HepG2 (cell line): ENCODE results near the gene PXMP4. TPM values are rescaled to one million over a fixed set of nuclear protein-coding genes. Genes with fewer than 3 reads are reported as not detected.

Experiments
- ARNTL ChIP-seq: sonication (generic); formaldehyde crosslinking; IDR thresholded peaks from 2 replicates; pipeline ENCODE4 v1.4.0; 2020; ENCODE audit warnings: mild to moderate bottlenecking, missing genetic modification reagents
- GABPB1 ChIP-seq: IDR thresholded peaks from 2 replicates; pipeline ENCODE4 v1.6.1; 2016; ENCODE audit warnings: mild to moderate bottlenecking, missing genetic modification reagents, moderate library complexity, missing compliant biosample characterization
- GATAD1 ChIP-seq: IDR thresholded peaks from 2 replicates; pipeline ENCODE4 v1.6.1; 2016; ENCODE audit warnings: missing genetic modification reagents, missing compliant biosample characterization
- NCOA5 ChIP-seq: sonication (generic); formaldehyde crosslinking; IDR thresholded peaks from 2 replicates; pipeline ENCODE4 v1.4.0; 2020; ENCODE audit warnings: missing genetic modification reagents
- NKX3-1 ChIP-seq: sonication (generic); formaldehyde crosslinking; IDR thresholded peaks from 2 replicates; pipeline ENCODE4 v1.5.0; 2020; ENCODE audit warnings: missing genetic modification reagents
- NR3C1 ChIP-seq: sonication (generic); formaldehyde crosslinking; IDR thresholded peaks from 2 replicates; pipeline ENCODE4 v1.4.0; 2020; ENCODE audit warnings: missing genetic modification reagents
- PHF5A ChIP-seq: IDR thresholded peaks from one replicate; pipeline ENCODE4 v1.6.1; 2018; ENCODE audit warnings: low read depth, missing genetic modification reagents; ENCODE audit not compliant: unreplicated experiment
- PPARG ChIP-seq: conservative IDR thresholded peaks from 2 replicates; pipeline ENCODE4 v1.6.1; 2016; ENCODE audit warnings: missing biosample characterization, missing genetic modification reagents
- SMC3 ChIP-seq: IDR thresholded peaks from 2 replicates; pipeline ENCODE4 v1.6.1; 2011; ENCODE audit warnings: low read length, improper control_type of control experiment
- ZNF136 ChIP-seq: sonication (generic); formaldehyde crosslinking; IDR thresholded peaks from 2 replicates; pipeline ENCODE4 v1.8.1; 2022; ENCODE audit warnings: low read depth, mild to moderate bottlenecking, moderate library complexity, missing genetic modification reagents
- ZNF572 ChIP-seq: sonication (generic); formaldehyde crosslinking; IDR thresholded peaks from 2 replicates; pipeline ENCODE4 v1.5.1; 2020; ENCODE audit warnings: mild to moderate bottlenecking, missing genetic modification reagents
- ZNF605 ChIP-seq: sonication (generic); formaldehyde crosslinking; IDR thresholded peaks from 2 replicates; pipeline ENCODE4 v1.8.0; 2022; ENCODE audit warnings: mild to moderate bottlenecking, missing genetic modification reagents
- ZNF761 ChIP-seq: sonication (generic); formaldehyde crosslinking; conservative IDR thresholded peaks from 2 replicates; pipeline ENCODE4 v1.4.0; 2020; ENCODE audit warnings: mild to moderate bottlenecking, missing genetic modification reagents
- polyA plus RNA-seq, 8 experiments: library from polyadenylated mRNA; depleted of rRNA in 3 of 8; stranded (reverse) in 7 of 8; unstranded in 1 of 8; fragments of >200 nt; fragmentation: Illumina TruSeq in 4 of 8; extraction: Trizol in 4 of 8; gene quantifications; 2 replicates each; pipeline versions ENCODE4 v1.2.1 to v1.2.3, GENCODE V29; 2011 to 2016; ENCODE audit warnings: low read depth in 4 of 8, missing spikeins in 1 of 8, mixed read lengths in 1 of 8; ENCODE audit not compliant: insufficient read depth in 1 of 8
- total RNA-seq, 5 experiments: library from RNA; depleted of rRNA; stranded (reverse); fragments of >200 nt; fragmentation: Illumina TruSeq; extraction: Trizol; gene quantifications; 2 replicates each; pipeline ENCODE4 v1.2.3, GENCODE V29; 2016; ENCODE audit warnings: low read depth in 1 of 5
- TF ChIP-seq, protein P1 (sequence below): sonication (generic); formaldehyde crosslinking; IDR thresholded peaks from 2 replicates; pipeline ENCODE4 v1.4.0; 2020; ENCODE audit warnings: mild to moderate bottlenecking, missing genetic modification reagents
- TF ChIP-seq, protein P2 (sequence below): sonication (generic); formaldehyde crosslinking; IDR thresholded peaks from 2 replicates; pipeline ENCODE4 v1.4.0; 2020; ENCODE audit warnings: mild to moderate bottlenecking, missing genetic modification reagents, borderline replicate concordance
- TF ChIP-seq, protein P3 (sequence below): sonication (generic); formaldehyde crosslinking; IDR thresholded peaks from 2 replicates; pipeline ENCODE4 v1.5.0; 2020; ENCODE audit warnings: mild to moderate bottlenecking, missing genetic modification reagents
- TF ChIP-seq, protein P4 (sequence below): IDR thresholded peaks from 2 replicates; pipeline ENCODE4 v1.6.1; 2012; ENCODE audit warnings: low read depth, low read length, improper control_type of control experiment
- TF ChIP-seq, protein P5 (sequence below): sonication (generic); formaldehyde crosslinking; IDR thresholded peaks from 2 replicates; pipeline ENCODE4 v1.4.0; 2020; ENCODE audit warnings: missing genetic modification reagents
- TF ChIP-seq, protein P6 (sequence below): sonication (generic); formaldehyde crosslinking; IDR thresholded peaks from 2 replicates; pipeline ENCODE4 v1.4.0; 2020; ENCODE audit warnings: mild to moderate bottlenecking, low read depth, missing genetic modification reagents
- TF ChIP-seq, protein P7 (sequence below): sonication (generic); formaldehyde crosslinking; IDR thresholded peaks from 2 replicates; pipeline ENCODE4 v1.4.0; 2020; ENCODE audit warnings: missing genetic modification reagents, low read depth, mild to moderate bottlenecking, borderline replicate concordance

The PXMP4 gene
- total and polyA plus RNA-seq, 2 of the 13 experiments (the other 11 are each of a cell fraction or from before 2014, with no cell fraction given) = not detected

DNA sequence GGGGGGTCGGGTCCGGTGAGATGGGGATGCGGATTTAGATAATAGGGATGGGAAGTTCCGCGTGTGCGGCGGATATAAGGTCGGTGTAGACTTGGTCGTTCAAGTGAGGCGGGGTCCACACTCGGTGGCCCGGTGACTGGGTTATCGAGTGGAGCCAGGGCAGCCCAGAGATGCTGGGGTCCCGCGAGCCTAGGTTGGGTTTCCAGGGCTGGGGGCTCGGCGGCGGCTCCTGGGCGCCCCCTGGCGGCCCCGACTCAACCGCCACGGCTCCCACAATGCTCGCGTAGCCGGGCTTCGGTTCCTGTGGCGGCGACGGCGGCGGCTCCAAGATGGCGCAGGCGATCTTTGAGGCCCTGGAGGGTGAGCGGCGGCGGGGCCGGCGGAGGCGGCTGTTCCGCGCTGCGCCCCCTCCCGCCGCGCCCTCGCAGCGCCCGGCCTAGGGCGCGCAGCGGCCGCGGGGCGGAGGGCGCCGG is 11.6 kb upstream of the PXMP4 start, which contains the start of gene ZNF341 (continued):
- TF ChIP-seq, protein P1, sequence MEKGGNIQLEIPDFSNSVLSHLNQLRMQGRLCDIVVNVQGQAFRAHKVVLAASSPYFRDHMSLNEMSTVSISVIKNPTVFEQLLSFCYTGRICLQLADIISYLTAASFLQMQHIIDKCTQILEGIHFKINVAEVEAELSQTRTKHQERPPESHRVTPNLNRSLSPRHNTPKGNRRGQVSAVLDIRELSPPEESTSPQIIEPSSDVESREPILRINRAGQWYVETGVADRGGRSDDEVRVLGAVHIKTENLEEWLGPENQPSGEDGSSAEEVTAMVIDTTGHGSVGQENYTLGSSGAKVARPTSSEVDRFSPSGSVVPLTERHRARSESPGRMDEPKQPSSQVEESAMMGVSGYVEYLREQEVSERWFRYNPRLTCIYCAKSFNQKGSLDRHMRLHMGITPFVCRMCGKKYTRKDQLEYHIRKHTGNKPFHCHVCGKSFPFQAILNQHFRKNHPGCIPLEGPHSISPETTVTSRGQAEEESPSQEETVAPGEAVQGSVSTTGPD (CRISPR knock-in tag) = no peak
- TF ChIP-seq, protein P2, sequence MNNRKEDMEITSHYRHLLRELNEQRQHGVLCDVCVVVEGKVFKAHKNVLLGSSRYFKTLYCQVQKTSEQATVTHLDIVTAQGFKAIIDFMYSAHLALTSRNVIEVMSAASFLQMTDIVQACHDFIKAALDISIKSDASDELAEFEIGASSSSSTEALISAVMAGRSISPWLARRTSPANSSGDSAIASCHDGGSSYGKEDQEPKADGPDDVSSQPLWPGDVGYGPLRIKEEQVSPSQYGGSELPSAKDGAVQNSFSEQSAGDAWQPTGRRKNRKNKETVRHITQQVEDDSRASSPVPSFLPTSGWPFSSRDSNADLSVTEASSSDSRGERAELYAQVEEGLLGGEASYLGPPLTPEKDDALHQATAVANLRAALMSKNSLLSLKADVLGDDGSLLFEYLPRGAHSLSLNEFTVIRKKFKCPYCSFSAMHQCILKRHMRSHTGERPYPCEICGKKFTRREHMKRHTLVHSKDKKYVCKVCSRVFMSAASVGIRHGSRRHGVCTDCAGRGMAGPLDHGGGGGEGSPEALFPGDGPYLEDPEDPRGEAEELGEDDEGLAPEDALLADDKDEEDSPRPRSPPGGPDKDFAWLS (CRISPR knock-in tag) = no peak
- TF ChIP-seq NKX3-1 (CRISPR knock-in tag) = no peak
- TF ChIP-seq, protein P3, sequence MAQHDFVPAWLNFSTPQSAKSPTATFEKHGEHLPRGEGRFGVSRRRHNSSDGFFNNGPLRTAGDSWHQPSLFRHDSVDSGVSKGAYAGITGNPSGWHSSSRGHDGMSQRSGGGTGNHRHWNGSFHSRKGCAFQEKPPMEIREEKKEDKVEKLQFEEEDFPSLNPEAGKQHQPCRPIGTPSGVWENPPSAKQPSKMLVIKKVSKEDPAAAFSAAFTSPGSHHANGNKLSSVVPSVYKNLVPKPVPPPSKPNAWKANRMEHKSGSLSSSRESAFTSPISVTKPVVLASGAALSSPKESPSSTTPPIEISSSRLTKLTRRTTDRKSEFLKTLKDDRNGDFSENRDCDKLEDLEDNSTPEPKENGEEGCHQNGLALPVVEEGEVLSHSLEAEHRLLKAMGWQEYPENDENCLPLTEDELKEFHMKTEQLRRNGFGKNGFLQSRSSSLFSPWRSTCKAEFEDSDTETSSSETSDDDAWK (CRISPR knock-in tag) = no peak
- TF ChIP-seq SMC3 = peak; percentile 65; the same call in 1 of the 2 replicates
- TF ChIP-seq ZNF136 (CRISPR knock-in tag) = no peak; the same call in 1 of the 2 replicates
- no peak for TF ChIP-seq NCOA5 (CRISPR knock-in tag)
- 0 out of 2 replicates have a peak, but pooled peaks have one; percentile 48 for TF ChIP-seq ZNF572 (CRISPR knock-in tag)
- TF ChIP-seq, protein P4, sequence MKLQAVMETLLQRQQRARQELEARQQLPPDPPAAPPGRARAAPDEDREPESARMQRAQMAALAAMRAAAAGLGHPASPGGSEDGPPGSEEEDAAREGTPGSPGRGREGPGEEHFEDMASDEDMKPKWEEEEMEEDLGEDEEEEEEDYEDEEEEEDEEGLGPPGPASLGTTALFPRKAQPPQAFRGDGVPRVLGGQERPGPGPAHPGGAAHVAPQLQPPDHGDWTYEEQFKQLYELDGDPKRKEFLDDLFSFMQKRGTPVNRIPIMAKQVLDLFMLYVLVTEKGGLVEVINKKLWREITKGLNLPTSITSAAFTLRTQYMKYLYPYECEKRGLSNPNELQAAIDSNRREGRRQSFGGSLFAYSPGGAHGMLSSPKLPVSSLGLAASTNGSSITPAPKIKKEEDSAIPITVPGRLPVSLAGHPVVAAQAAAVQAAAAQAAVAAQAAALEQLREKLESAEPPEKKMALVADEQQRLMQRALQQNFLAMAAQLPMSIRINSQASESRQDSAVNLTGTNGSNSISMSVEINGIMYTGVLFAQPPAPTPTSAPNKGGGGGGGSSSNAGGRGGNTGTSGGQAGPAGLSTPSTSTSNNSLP = no peak
- TF ChIP-seq ZNF605 = peak; percentile 66
- peak; percentile 77 for TF ChIP-seq ZNF761 (CRISPR knock-in tag)
- TF ChIP-seq GATAD1 (CRISPR knock-in tag) = peak; percentile 82
- peak; percentile 82 for TF ChIP-seq GABPB1 (CRISPR knock-in tag)
- no peak for TF ChIP-seq ARNTL (CRISPR knock-in tag)
- peak; percentile 30; the same call in 1 of the 2 replicates for TF ChIP-seq PPARG (CRISPR knock-in tag)
- TF ChIP-seq, protein P5, sequence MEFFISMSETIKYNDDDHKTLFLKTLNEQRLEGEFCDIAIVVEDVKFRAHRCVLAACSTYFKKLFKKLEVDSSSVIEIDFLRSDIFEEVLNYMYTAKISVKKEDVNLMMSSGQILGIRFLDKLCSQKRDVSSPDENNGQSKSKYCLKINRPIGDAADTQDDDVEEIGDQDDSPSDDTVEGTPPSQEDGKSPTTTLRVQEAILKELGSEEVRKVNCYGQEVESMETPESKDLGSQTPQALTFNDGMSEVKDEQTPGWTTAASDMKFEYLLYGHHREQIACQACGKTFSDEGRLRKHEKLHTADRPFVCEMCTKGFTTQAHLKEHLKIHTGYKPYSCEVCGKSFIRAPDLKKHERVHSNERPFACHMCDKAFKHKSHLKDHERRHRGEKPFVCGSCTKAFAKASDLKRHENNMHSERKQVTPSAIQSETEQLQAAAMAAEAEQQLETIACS = 0 out of 2 replicates have a peak, but pooled peaks have one; percentile 39
- TF ChIP-seq PHF5A (CRISPR knock-in tag) = no peak
- TF ChIP-seq, protein P6, sequence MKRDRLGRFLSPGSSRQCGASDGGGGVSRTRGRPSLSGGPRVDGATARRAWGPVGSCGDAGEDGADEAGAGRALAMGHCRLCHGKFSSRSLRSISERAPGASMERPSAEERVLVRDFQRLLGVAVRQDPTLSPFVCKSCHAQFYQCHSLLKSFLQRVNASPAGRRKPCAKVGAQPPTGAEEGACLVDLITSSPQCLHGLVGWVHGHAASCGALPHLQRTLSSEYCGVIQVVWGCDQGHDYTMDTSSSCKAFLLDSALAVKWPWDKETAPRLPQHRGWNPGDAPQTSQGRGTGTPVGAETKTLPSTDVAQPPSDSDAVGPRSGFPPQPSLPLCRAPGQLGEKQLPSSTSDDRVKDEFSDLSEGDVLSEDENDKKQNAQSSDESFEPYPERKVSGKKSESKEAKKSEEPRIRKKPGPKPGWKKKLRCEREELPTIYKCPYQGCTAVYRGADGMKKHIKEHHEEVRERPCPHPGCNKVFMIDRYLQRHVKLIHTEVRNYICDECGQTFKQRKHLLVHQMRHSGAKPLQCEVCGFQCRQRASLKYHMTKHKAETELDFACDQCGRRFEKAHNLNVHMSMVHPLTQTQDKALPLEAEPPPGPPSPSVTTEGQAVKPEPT (CRISPR knock-in tag) = no peak
- TF ChIP-seq, protein P7, sequence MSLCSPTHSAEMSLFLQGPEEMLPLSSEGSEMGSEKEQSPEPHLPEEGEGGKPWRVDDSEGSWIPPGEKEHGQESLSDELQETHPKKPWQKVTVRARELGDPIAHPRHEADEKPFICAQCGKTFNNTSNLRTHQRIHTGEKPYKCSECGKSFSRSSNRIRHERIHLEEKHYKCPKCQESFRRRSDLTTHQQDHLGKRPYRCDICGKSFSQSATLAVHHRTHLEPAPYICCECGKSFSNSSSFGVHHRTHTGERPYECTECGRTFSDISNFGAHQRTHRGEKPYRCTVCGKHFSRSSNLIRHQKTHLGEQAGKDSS (CRISPR knock-in tag) = peak; percentile 72; the same call in 1 of the 2 replicates
- no peak for TF ChIP-seq NR3C1
